ENCODE results near the gene GATA2.

The GATA2 gene

DNA sequence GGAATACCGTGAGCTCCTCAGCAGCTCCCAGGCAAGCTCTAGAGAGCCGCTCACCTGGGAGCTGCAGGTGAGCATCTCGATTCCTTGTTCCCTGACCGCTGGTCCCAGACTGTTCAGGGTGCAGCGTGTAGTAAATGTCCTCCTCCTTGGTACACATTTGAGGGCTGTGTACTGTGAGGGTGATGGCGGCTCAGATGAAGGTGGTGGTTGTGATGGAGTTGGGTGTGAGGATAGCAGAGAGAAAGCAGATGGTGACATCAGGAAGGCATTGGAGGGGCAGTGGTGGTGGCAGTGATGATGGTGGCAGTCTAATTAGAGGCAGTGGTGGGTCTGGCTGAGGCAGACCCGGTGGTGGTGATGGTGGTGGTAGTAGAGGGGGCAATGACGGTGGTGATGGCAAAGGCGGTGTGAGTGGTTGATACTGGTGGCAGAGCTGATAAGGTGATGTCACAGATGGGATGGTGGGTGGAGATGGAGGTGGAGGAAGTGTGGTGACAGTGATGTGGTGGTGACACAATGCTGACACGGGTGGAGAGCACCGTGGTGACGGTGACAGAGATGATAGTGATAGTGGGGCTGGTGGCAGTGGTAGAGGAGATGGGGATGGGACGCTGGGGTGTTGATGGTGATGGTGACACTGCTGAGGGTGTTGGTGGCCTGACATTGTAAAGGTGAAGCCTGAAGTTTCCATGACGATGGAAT, 26.0 kb downstream of the GATA2 start, which contains the start of gene DNAJB8:
DNAJB8 (minus strand) TSS at position 51 of the 702 bp plus-strand sequence. CDS start 3,645 bp downstream, outside the sequence.
- no peak for TF ChIP-seq CTCF (IDR thresholded peaks at IDR 0.05; ENCODE audit: insufficient read depth, low read length, poor library complexity, severe bottlenecking)
- no peaks in the 10 kb centered on the region for H3K36me3 ChIP-seq (ENCODE audit: control insufficient read depth, insufficient read depth, low read length)

GRCh38 chr3:128464702-128465101, 28.3 kb downstream of the GATA2 start:
- no peak for DNase-seq (ENCODE audit: extremely low read depth, insufficient read length)
- TF ChIP-seq CTCF (IDR thresholded peaks at IDR 0.05; ENCODE audit: insufficient read depth, low read length, poor library complexity, severe bottlenecking), result no peak
- Histone ChIP-seq H3K36me3 (ENCODE audit: control insufficient read depth, insufficient read depth, low read length) (no peaks in the 10 kb centered on the region), H3K27me3 (replicated peaks; ENCODE audit: control insufficient read depth, insufficient read depth, low read length) (no peaks in the 10 kb centered on the region; the same call in none of the 2 replicates), H3K4me3 (replicated peaks; ENCODE audit: low read depth, low read length) (no peak overlapping the region)

More for the DNA sequence above, 26.0 kb downstream of the GATA2 start, which contains the start of gene DNAJB8:
- H3K27me3 ChIP-seq (replicated peaks; ENCODE audit: control insufficient read depth, insufficient read depth, low read length), result no peaks in the 10 kb centered on the region; the same call in none of the 2 replicates
- DNase-seq (ENCODE audit: extremely low read depth, insufficient read length), result no peak
- H3K4me3 ChIP-seq (replicated peaks; ENCODE audit: low read depth, low read length), result no peak within 1 kb of the TSS

DNA sequence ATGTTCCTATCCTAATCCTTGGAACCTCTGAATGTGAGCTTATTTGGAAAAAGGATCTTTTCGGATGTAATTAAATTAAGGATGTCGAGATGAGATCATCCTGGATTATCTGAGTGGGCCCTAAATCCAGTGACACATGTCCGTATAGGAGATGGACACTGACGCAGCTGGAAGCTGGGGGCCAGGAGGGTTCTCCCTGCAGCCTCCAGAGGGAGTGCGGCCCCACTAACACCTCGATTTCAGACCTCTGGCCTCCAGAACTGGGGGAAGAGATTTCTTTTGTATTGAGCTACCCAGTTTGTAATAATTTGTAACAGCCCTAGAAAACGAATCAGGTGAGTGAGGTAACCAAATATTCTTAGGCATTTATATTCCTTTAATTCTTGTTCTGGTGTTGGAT, 28.8 kb downstream of the GATA2 start:
- TF ChIP-seq CTCF (IDR thresholded peaks at IDR 0.05; ENCODE audit: insufficient read depth, low read length, poor library complexity, severe bottlenecking), result no peak
- Histone ChIP-seq H3K36me3 (ENCODE audit: control insufficient read depth, insufficient read depth, low read length) (no peaks in the 10 kb centered on the region), H3K4me3 (replicated peaks; ENCODE audit: low read depth, low read length) (no peak overlapping the region), H3K27me3 (replicated peaks; ENCODE audit: control insufficient read depth, insufficient read depth, low read length) (no peaks in the 10 kb centered on the region; the same call in none of the 2 replicates)
- DNase-seq (ENCODE audit: extremely low read depth, insufficient read length), result no peak

DNA sequence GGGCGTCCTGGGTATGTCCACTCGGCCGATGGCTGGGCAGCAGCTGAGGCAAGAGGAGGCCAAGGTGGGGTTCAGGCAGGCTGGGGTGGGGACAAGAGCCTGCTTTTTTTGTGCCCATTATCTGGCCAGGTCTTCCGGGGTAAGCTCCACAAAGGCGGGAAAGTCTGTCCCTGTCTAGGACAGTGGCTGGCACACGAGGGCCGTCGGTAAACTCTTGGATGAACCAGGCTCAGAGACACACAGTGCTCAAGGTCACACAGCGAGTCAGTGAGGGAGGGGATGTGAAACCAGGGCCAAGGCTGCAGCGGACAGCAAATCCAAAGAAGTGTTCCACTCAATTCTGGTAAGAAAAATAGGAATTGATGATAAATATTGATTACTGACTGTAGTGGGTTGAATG, 29.2 kb downstream of the GATA2 start:
- no peak for TF ChIP-seq CTCF (IDR thresholded peaks at IDR 0.05; ENCODE audit: insufficient read depth, low read length, poor library complexity, severe bottlenecking)
- Histone ChIP-seq H3K27me3 (replicated peaks; ENCODE audit: control insufficient read depth, insufficient read depth, low read length) (no peaks in the 10 kb centered on the region; the same call in none of the 2 replicates), H3K36me3 (ENCODE audit: control insufficient read depth, insufficient read depth, low read length) (no peaks in the 10 kb centered on the region), H3K4me3 (replicated peaks; ENCODE audit: low read depth, low read length) (no peak overlapping the region)
- DNase-seq (ENCODE audit: extremely low read depth, insufficient read length), result no peak

- Histone ChIP-seq H3K4me3 (replicated peaks; ENCODE audit: low read depth, low read length) (no peak overlapping the region), H3K27me3 (replicated peaks; ENCODE audit: control insufficient read depth, insufficient read depth, low read length) (no peaks in the 10 kb centered on the region; the same call in none of the 2 replicates), H3K36me3 (ENCODE audit: control insufficient read depth, insufficient read depth, low read length) (no peaks in the 10 kb centered on the region)
- no peak for TF ChIP-seq CTCF (IDR thresholded peaks at IDR 0.05; ENCODE audit: insufficient read depth, low read length, poor library complexity, severe bottlenecking)
- DNase-seq (ENCODE audit: extremely low read depth, insufficient read length), result no peak
These were observed 29.6 kb downstream of the GATA2 start for GRCh38 chr3:128463354-128463753.

Measured in GM06990 (cell line).